A549 (cell line): ENCODE measurements around the gene DCP1A.

Source experiments
- CTCF ChIP-seq: fragments of >200 bp; sonication (Bioruptor Twin); formaldehyde crosslinking; IDR thresholded peaks from 3 replicates; pipeline ENCODE4 v1.5.1; 2016
- EHF ChIP-seq: fragments of 250-450 bp; sonication (Bioruptor Pico); IDR thresholded peaks from 2 replicates; pipeline ENCODE4 v1.5.0; 2020; ENCODE audit warnings: mild to moderate bottlenecking
- EP300 ChIP-seq, 2 experiments: fragments of >200 bp; sonication (Bioruptor Twin); formaldehyde crosslinking; IDR thresholded peaks; 2 replicates in 1 of 2; 3 replicates in 1 of 2; pipeline ENCODE4 v1.6.1; 2016 to 2017
- ESRRA ChIP-seq: fragments of 150-350 bp; IDR thresholded peaks from 2 replicates; pipeline ENCODE4 v1.6.1; 2014; ENCODE audit warnings: mild to moderate bottlenecking, low read length, borderline replicate concordance
- MYC ChIP-seq: IDR thresholded peaks from 2 replicates; pipeline ENCODE4 v1.6.1; 2012; ENCODE audit warnings: mild to moderate bottlenecking, inconsistent platforms, low read length, improper control_type of control experiment, borderline replicate concordance
- NR3C1 ChIP-seq: fragments of >200 bp; sonication (Bioruptor Twin); formaldehyde crosslinking; IDR thresholded peaks from 3 replicates; pipeline ENCODE4 v1.6.1; 2017
- PBX3 ChIP-seq: IDR thresholded peaks from 2 replicates; pipeline ENCODE4 v1.6.1; 2012
- PHF8 ChIP-seq: fragments of 200-600 bp; sonication (generic); IDR thresholded peaks from 2 replicates; pipeline ENCODE4 v1.6.1; 2016; ENCODE audit warnings: low read depth, mild to moderate bottlenecking, antibody characterized with exemption, moderate library complexity, borderline replicate concordance
- POLR2A ChIP-seq: IDR thresholded peaks from 2 replicates; pipeline ENCODE4 v1.6.1; 2012; ENCODE audit warnings: mild to moderate bottlenecking, low read length
- RAD21 ChIP-seq, 2 experiments: fragments of >200 bp in 1 of 2; sonication (Bioruptor Twin) in 1 of 2; formaldehyde crosslinking in 1 of 2; IDR thresholded peaks in 1 of 2; conservative IDR thresholded peaks in 1 of 2; 2 replicates in 1 of 2; 3 replicates in 1 of 2; pipeline ENCODE4 v1.6.1; 2012 to 2018; ENCODE audit warnings: inconsistent platforms in 1 of 2
- RCOR1 ChIP-seq: fragments of 150-350 bp; IDR thresholded peaks from 2 replicates; pipeline ENCODE4 v1.6.1; 2014; ENCODE audit warnings: antibody characterized with exemption, low read length, low read depth
- REST ChIP-seq: fragments of 200-600 bp; sonication (generic); IDR thresholded peaks from 2 replicates; pipeline ENCODE4 v1.6.1; 2016; ENCODE audit warnings: antibody characterized with exemption, mild to moderate bottlenecking, moderate library complexity

- TF ChIP-seq CTCF (peak; percentile 77), POLR2A (no peak), ESRRA (no peak), RAD21 (conservative IDR thresholded peaks at IDR 0.05 in 1 of 2, IDR thresholded peaks at IDR 0.05 in 1 of 2) (peak; percentile 88 to 96), NR3C1 (no peak), MYC (no peak), REST (peak; percentile 53), RCOR1 (no peak), EHF (CRISPR knock-in tag) (no peak), PHF8 (no peak), EP300 (IDR thresholded peaks at IDR 0.05) (no peak), PBX3 (no peak)
These were observed 27.7 kb upstream of the DCP1A start for GRCh38 chr3:53375019-53375418.
